Osteoblast (primary cell): ENCODE results near the gene AJUBA. TPM values are rescaled to one million over a fixed set of nuclear protein-coding genes. Genes with fewer than 3 reads are reported as not detected.

Source experiments
- DNase-seq: peaks from one replicate; pipeline ENCODE4 v3.0.0; 2011; ENCODE audit warnings: low spot score, mixed read lengths; ENCODE audit not compliant: insufficient read length; ENCODE audit errors: missing footprints
- H2AFZ ChIP-seq: 2 replicates; pipeline ENCODE4 v1.6.0; 2011; ENCODE audit warnings: mild to moderate bottlenecking, low read length
- H3K27ac ChIP-seq: 2 replicates; pipeline ENCODE4 v1.5.1; 2011; ENCODE audit warnings: mild to moderate bottlenecking, low read depth, low read length, moderate library complexity
- H3K27me3 ChIP-seq: 2 replicates; pipeline ENCODE4 v1.6.0; 2012; ENCODE audit warnings: mild to moderate bottlenecking, control low read depth, inconsistent platforms, low read length, moderate library complexity; ENCODE audit not compliant: insufficient read depth
- H3K36me3 ChIP-seq: 2 replicates; pipeline ENCODE4 v1.5.1; 2011; ENCODE audit warnings: mild to moderate bottlenecking, low read length, control low read depth, moderate library complexity; ENCODE audit not compliant: insufficient read depth
- H3K4me1 ChIP-seq: 2 replicates; pipeline ENCODE4 v1.5.1; 2011; ENCODE audit warnings: mild to moderate bottlenecking, low read length, control low read depth, moderate library complexity; ENCODE audit not compliant: insufficient read depth
- H3K4me2 ChIP-seq: 2 replicates; pipeline ENCODE4 v1.6.0; 2011; ENCODE audit warnings: mild to moderate bottlenecking, low read length; ENCODE audit not compliant: insufficient read depth
- H3K4me3 ChIP-seq: fragments of 200-600 bp; sonication (generic); 3 replicates; pipeline ENCODE4 v1.5.1; 2012; ENCODE audit warnings: mild to moderate bottlenecking, low read length, inconsistent platforms; ENCODE audit not compliant: insufficient read depth
- H3K79me2 ChIP-seq: 2 replicates; pipeline ENCODE4 v1.6.0; 2012; ENCODE audit warnings: mild to moderate bottlenecking, low read length, control low read depth, inconsistent platforms; ENCODE audit not compliant: insufficient read depth
- H3K9me3 ChIP-seq: 2 replicates; pipeline ENCODE4 v1.5.1; 2011; ENCODE audit warnings: low read depth, low read length, control low read depth
- H4K20me1 ChIP-seq: 2 replicates; pipeline ENCODE4 v1.6.0; 2012; ENCODE audit warnings: mild to moderate bottlenecking, low read length, control low read depth; ENCODE audit not compliant: insufficient read depth
- total RNA-seq: library from RNA; depleted of rRNA; stranded (reverse); fragments of >200 nt; gene quantifications from 2 replicates; pipeline ENCODE4 v1.2.3, GENCODE V29; 2012
- TF ChIP-seq, protein P1 (sequence below): IDR thresholded peaks from 2 replicates; pipeline ENCODE4 v1.5.1; 2011; ENCODE audit warnings: mild to moderate bottlenecking, low read depth, low read length, moderate library complexity; ENCODE audit errors: extremely low read depth

Gene AJUBA
- total RNA-seq, 1 donor = 74.9 TPM

DNA sequence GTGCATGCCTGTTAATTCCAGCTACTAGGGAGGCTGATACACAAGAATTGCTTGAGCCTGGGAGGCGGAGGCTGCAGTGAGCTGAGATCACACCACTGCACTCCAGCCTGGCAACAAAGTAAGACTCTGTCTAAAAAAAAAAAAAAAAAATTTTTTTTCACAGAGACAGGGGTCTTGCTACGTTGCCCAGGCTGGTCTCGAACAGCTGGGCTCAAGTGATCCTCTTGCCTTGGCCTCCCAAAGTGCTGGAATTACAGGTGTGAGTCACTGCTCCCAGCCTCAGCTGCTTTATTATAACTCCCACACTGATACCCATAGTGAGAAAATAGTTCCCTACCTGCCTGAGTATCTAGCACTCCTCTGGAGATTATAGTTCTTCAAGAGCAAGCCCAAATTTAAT is 36.7 kb downstream of the AJUBA start:
- no peaks in the 10 kb centered on the region for H4K20me1 ChIP-seq
- H3K79me2 ChIP-seq = no peaks in the 10 kb centered on the region
- no peaks in the 10 kb centered on the region for H3K27me3 ChIP-seq
- H3K4me1 ChIP-seq = no peaks in the 10 kb centered on the region
- H2AFZ ChIP-seq = no peak overlapping the region
- TF ChIP-seq, protein P1, sequence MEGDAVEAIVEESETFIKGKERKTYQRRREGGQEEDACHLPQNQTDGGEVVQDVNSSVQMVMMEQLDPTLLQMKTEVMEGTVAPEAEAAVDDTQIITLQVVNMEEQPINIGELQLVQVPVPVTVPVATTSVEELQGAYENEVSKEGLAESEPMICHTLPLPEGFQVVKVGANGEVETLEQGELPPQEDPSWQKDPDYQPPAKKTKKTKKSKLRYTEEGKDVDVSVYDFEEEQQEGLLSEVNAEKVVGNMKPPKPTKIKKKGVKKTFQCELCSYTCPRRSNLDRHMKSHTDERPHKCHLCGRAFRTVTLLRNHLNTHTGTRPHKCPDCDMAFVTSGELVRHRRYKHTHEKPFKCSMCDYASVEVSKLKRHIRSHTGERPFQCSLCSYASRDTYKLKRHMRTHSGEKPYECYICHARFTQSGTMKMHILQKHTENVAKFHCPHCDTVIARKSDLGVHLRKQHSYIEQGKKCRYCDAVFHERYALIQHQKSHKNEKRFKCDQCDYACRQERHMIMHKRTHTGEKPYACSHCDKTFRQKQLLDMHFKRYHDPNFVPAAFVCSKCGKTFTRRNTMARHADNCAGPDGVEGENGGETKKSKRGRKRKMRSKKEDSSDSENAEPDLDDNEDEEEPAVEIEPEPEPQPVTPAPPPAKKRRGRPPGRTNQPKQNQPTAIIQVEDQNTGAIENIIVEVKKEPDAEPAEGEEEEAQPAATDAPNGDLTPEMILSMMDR = no peak
- H3K27ac ChIP-seq = no peak overlapping the region
- H3K4me2 ChIP-seq = no peak overlapping the region
- no peaks in the 10 kb centered on the region for H3K9me3 ChIP-seq
- H3K36me3 ChIP-seq = peaks cover 3% of the 10 kb centered on the region
- no peak for DNase-seq
- no peak overlapping the region for H3K4me3 ChIP-seq

DNA sequence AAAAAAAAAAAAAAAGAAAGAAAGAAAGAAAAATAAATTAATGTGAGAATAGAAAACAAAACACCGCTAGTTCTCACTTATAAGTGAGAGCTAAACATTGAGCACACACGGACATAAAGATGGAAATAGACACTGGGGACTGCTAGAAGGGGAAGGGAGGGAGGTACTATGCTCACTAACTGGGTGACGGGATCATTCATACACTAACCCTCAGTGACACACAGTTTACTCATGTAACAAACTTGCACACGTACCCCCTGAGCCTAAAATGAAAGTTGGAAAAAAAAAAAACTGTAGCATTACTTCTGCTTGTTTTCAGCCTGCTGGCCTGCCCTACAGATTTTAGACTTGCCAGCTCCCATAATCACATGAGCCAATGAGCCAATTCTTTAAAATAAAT is 42.7 kb downstream of the AJUBA start:
- H3K36me3 ChIP-seq = no peaks in the 10 kb centered on the region
- TF ChIP-seq, protein P1 = no peak
- H3K27ac ChIP-seq = peak overlapping the region; percentile 56
- no peaks in the 10 kb centered on the region for H3K27me3 ChIP-seq
- H3K4me2 ChIP-seq = peak overlapping the region; percentile 63
- no peak overlapping the region for H3K4me3 ChIP-seq
- H4K20me1 ChIP-seq = no peaks in the 10 kb centered on the region
- peak overlapping the region; percentile 78 for H2AFZ ChIP-seq
- no peaks in the 10 kb centered on the region for H3K9me3 ChIP-seq
- peak; percentile 84 for DNase-seq
- H3K4me1 ChIP-seq = no peaks in the 10 kb centered on the region
- no peaks in the 10 kb centered on the region for H3K79me2 ChIP-seq

DNA sequence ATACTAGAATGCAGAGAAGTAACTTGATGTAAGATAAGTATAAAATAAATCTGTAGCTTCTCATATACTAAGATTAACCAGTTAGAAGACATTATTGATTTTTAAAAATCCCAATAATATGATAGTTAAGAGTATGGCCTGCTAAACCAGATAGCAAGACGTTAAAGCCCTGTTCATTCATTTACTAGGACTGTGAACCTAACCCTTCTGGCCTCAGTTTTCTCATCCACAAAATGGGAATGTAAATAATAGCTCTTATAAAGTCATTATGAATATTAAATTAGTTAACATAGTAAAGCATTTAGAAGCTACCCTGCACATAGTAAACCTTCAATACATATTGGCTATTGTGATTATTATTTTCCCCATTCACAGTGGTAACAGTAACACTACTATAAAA is 47.2 kb downstream of the AJUBA start:
- DNase-seq = no peak
- Histone ChIP-seq H3K27ac (no peak overlapping the region), H3K27me3 (no peaks in the 10 kb centered on the region), H3K4me2 (no peak overlapping the region), H3K79me2 (no peaks in the 10 kb centered on the region), H3K36me3 (no peaks in the 10 kb centered on the region), H4K20me1 (no peaks in the 10 kb centered on the region), H2AFZ (no peak overlapping the region), H3K4me3 (no peak overlapping the region), H3K4me1 (peaks cover under 1% of the 10 kb centered on the region), H3K9me3 (no peaks in the 10 kb centered on the region)
- TF ChIP-seq, protein P1 = no peak

DNA sequence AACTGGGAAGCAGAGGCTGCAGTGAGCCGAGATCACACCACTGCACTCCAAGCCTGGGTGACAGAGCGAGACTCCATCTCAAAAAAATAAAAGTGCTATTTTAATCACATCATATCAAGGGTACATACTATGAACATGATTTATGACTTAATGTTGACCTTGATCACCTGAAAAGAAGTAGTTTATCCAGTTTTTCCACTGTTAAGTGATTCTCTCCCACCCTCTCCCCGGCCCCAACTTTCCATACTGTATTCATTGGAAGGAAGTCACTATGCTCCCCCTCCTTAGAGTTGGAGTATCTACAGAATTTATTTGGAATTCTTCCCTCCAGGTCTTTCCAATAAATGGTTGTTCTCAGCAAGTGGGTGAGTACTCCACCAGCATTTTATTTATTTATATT is 50.2 kb downstream of the AJUBA start:
- peaks cover 4% of the 10 kb centered on the region for H3K36me3 ChIP-seq
- H3K4me3 ChIP-seq = no peak overlapping the region
- no peak overlapping the region for H3K4me2 ChIP-seq
- H3K79me2 ChIP-seq = peaks cover 20% of the 10 kb centered on the region
- H3K27ac ChIP-seq = no peak overlapping the region
- peaks cover 17% of the 10 kb centered on the region for H3K4me1 ChIP-seq
- H3K9me3 ChIP-seq = no peaks in the 10 kb centered on the region
- TF ChIP-seq, protein P1 = no peak
- no peak overlapping the region for H2AFZ ChIP-seq
- no peaks in the 10 kb centered on the region for H4K20me1 ChIP-seq
- DNase-seq = no peak
- H3K27me3 ChIP-seq = no peaks in the 10 kb centered on the region
